ENCODE results near the gene PSEN2. TPM values are rescaled to one million over a fixed set of nuclear protein-coding genes. Genes with fewer than 3 reads are reported as not detected.

PSEN2 gene
- total RNA-seq, 1 donor: 13.1 TPM

DNA sequence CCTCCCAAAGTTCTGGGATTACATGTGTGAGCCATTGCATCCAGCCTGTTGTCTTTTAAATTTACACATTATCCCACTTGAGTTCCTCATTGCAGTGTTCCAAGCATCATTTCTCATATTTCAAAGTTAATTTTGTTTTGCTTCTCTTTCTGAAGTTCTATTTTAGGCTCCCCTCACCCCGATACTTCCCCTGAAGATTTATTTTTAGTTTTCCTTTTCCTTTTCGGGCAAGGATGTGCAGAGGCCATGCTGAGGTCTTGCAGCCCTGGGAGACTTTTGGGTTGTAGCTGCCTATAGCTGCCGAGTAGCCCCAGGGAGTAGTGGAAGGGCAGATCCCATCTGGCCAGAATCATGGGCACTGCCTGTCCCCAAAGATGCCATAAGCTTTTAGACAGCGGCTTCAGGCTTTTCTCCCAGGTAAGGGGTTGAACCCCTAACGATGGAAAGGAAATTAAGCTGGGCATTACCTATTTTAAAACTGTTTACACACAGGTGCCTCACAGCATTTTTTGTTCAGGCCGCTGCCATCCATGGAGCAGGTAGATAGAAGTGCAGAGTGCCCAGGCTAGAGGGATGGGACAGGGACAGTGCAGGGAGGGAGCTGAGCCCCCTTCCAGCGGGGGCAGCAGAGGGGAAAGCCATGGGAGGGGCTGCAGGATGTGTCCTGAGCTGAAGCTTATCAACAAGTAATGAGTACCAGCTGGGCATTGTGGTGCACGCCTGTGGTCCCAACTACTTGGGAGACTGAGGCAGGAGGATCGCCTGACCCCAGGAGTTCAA lies 15.9 kb downstream of the PSEN2 start:
- DNase-seq (ENCODE audit: low read depth): no peak
- TF ChIP-seq CTCF (IDR thresholded peaks at IDR 0.05; ENCODE audit: insufficient read depth, low read length): no peak
- H3K4me3 ChIP-seq (ENCODE audit: low read depth, low read length): no peak overlapping the region

DNA sequence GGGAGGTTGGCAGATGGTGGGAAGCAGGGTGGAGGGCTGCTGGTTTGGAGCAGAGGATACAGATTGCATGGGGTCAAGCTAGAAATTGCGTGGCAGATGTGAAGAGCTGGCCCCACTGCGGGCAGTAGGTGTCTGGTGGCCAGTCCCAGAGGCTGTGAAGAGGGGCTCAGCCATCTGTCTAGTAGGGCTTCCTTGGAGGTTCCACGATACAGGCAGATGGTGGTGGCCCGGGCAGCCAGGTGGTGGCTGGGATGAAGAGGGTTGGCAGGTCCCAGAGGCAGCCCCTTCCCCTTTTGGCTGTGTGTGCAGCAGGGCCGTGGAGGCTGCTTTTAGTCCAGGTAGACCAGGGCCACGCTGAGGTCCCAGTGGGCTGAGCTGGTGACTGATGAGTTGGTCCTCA lies 16.6 kb downstream of the PSEN2 start:
- no peak for TF ChIP-seq CTCF (IDR thresholded peaks at IDR 0.05; ENCODE audit: insufficient read depth, low read length)
- DNase-seq (ENCODE audit: low read depth): no peak
- no peak overlapping the region for H3K4me3 ChIP-seq (ENCODE audit: low read depth, low read length)

- no peak for TF ChIP-seq CTCF (IDR thresholded peaks at IDR 0.05; ENCODE audit: insufficient read depth, low read length)
- DNase-seq (ENCODE audit: low read depth): no peak
- H3K4me3 ChIP-seq (ENCODE audit: low read depth, low read length): no peak overlapping the region
Measured at GRCh38 chr1:226888021-226888420, 17.6 kb downstream of the PSEN2 start.

DNA sequence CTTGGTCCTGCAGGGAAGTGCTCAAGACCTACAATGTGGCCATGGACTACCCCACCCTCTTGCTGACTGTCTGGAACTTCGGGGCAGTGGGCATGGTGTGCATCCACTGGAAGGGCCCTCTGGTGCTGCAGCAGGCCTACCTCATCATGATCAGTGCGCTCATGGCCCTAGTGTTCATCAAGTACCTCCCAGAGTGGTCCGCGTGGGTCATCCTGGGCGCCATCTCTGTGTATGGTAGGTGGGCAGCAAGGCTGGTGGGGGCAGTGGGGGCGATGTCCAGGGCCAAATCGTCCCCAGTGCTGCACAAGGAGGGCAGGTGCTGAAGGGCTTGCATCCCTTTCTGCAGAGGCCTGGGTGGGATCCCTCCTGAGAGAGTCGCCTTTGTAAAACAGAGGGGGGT lies 18.4 kb downstream of the PSEN2 start:
- no peak overlapping the region for H3K4me3 ChIP-seq (ENCODE audit: low read depth, low read length)
- TF ChIP-seq CTCF (IDR thresholded peaks at IDR 0.05; ENCODE audit: insufficient read depth, low read length): no peak

DNA sequence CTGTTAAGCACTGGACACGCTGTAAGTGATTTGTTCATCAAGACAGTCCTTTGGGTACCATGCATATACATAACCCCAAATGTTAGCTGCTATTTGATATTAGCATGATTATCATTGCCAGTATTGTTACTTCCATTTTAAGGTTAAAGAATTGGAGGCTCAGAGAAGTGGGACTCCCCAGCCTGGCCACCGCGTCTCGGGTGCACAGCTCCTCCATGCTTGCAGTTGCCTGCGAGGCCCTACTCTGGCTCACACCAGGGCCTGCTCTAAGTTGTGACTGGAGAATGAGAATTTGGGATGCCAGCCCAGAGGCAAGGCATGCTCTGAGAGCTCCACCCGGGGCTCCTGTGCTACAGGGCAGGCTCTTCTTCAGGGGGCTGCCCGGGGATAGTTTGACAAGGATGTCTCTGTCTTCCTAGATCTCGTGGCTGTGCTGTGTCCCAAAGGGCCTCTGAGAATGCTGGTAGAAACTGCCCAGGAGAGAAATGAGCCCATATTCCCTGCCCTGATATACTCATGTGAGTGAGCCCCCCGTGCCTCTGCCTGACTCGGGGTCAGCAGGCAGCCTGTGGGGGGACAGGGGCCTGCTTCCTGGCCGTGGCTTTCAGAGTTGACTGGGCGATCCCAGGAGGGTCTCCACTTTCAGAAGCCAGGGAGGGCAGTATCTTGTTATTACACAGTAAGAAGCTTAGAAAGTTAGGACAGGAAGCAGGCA lies 19.4 kb downstream of the PSEN2 start:
- TF ChIP-seq CTCF (IDR thresholded peaks at IDR 0.05; ENCODE audit: insufficient read depth, low read length): no peak
- H3K4me3 ChIP-seq (ENCODE audit: low read depth, low read length): no peak overlapping the region
- DNase-seq (ENCODE audit: low read depth): no peak

More for the DNA sequence above, 18.4 kb downstream of the PSEN2 start:
- no peak for DNase-seq (ENCODE audit: low read depth)

GRCh38 chr1:226890331-226891108 lies 20.1 kb downstream of the PSEN2 start:
- no peak overlapping the region for H3K4me3 ChIP-seq (ENCODE audit: low read depth, low read length)
- DNase-seq (ENCODE audit: low read depth): no peak
- no peak for TF ChIP-seq CTCF (IDR thresholded peaks at IDR 0.05; ENCODE audit: insufficient read depth, low read length)
